ENCODE results near the gene EVI5L.

GRCh38 chr19:7792281-7792680, 37.7 kb upstream of the EVI5L start:
- no peak for TF ChIP-seq ZNF792 (CRISPR knock-in tag; IDR thresholded peaks at IDR 0.05)
- no peak for TF ChIP-seq NKX3-1 (CRISPR knock-in tag; IDR thresholded peaks at IDR 0.05)
- no peak for TF ChIP-seq ATF3 (CRISPR knock-in tag; IDR thresholded peaks at IDR 0.05)
- no peak for TF ChIP-seq MBD4 (IDR thresholded peaks at IDR 0.05; ENCODE audit: borderline replicate concordance, low read length)
- no peak for TF ChIP-seq ZNF124 (CRISPR knock-in tag; IDR thresholded peaks at IDR 0.05)
- TF ChIP-seq, protein P1, sequence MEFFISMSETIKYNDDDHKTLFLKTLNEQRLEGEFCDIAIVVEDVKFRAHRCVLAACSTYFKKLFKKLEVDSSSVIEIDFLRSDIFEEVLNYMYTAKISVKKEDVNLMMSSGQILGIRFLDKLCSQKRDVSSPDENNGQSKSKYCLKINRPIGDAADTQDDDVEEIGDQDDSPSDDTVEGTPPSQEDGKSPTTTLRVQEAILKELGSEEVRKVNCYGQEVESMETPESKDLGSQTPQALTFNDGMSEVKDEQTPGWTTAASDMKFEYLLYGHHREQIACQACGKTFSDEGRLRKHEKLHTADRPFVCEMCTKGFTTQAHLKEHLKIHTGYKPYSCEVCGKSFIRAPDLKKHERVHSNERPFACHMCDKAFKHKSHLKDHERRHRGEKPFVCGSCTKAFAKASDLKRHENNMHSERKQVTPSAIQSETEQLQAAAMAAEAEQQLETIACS (CRISPR knock-in tag; IDR thresholded peaks at IDR 0.05): no peak
- TF ChIP-seq EZH2 (conservative IDR thresholded peaks at IDR 0.05; ENCODE audit: low read depth, low read length): no peak
- no peak for TF ChIP-seq CREB1 (IDR thresholded peaks at IDR 0.05)
- TF ChIP-seq CREB1 (CRISPR knock-in tag; IDR thresholded peaks at IDR 0.05): no peak
- TF ChIP-seq AGO2 (optimal IDR thresholded peaks at IDR 0.05; ENCODE audit: low read depth, low read length): no peak
- TF ChIP-seq PRDM4 (CRISPR knock-in tag; IDR thresholded peaks at IDR 0.05; ENCODE audit: borderline replicate concordance): no peak
